RPMI7951 (cell line): Measurements from ENCODE around the gene PTF1A. TPM values are rescaled to one million over a fixed set of nuclear protein-coding genes. Genes with fewer than 3 reads are reported as not detected.
"Not testable (repeated sequence)": the region's sequence is repeated elsewhere in the genome, so short reads cannot be mapped to it uniquely, and the experiment has no call there.

ENCODE experiments used
- DNase-seq: peaks from one replicate; pipeline ENCODE4 v3.0.0-alpha.2; 2012; ENCODE audit warnings: low read depth
- total RNA-seq: library from RNA; depleted of rRNA; stranded (reverse); fragments of >200 nt; shearing (Covaris generic); gene quantifications from 2 replicates; pipeline ENCODE4 v1.2.3, GENCODE V29; 2014; rRNA removed

The PTF1A gene
- total RNA-seq, 1 experiment from 2014 or later, result not detected

- no peak for DNase-seq
Observed at GRCh38 chr10:23203369-23204325, 11.5 kb downstream of the PTF1A start.

DNA sequence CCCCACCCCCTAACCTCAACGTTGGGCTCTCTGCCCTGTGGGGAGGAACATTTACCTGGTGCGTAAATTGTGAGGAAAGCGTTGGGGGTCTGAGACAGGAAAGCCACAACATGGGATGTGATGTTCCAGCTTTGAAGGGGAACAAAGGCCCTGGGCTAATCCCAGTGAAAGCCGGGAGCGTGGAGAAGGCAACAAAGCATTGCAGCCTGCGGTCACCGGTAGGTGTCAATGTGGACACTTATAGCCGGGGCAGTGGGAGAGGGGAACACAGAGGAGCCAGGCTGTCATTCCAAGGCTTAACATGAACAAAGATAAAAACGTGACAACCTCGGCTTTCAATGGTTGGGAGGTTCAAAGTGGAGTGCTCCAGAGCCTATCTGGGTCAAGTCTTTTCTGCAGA is 12.7 kb downstream of the PTF1A start:
- no peak for DNase-seq

GRCh38 chr10:23205972-23206642 is 14.0 kb downstream of the PTF1A start:
- DNase-seq, result no peak

DNA sequence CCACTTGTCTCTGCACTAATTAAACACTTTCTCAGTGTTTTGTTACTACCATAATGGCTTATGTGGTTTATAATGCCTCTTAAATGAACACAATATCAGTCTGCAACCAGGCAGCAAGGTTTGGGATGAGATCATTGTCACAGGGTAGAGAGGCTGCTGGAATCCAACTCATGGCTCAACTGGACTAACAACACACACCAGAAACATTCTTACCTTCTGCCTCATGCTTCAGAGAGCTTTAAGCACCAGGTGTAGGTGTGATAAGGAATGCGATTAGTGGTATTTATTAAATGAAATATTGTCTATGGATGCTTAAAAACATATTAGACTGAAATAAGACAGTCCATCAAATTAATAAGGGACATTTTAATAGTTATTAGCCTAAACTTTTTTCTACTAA is 25.4 kb downstream of the PTF1A start:
- no peak for DNase-seq

GRCh38 chr10:23230582-23230981 is 38.5 kb downstream of the PTF1A start:
- DNase-seq, result no peak

DNA sequence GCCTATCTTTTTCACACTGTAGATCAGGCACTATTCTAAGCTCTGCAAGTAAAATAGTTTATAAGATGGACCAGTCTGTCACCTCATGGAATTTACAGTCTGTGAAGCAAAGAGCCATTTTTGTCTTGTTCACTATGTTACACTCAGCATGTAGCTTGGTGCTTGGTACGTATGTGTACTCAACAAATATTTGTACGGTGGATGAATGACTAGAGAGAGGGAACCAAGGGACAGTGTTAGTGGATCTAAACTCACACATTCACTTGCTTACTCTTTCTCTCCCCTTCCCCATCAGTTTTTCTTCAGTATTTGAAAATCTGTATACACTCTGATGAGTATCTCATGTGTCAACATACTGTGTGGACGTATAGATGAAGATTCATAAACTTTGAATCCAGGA is 45.9 kb downstream of the PTF1A start:
- DNase-seq, result no peak

GRCh38 chr10:23241779-23242178 is 49.7 kb downstream of the PTF1A start:
- not testable (repeated sequence) for DNase-seq

Other genes with a start within 250 kb of the PTF1A start
- 25.1 and 31.0 TPM in 2 replicates for gene MSRB2, start 96.7 kb upstream of the PTF1A start, total RNA-seq
- gene C10orf67, start 152.5 kb downstream of the PTF1A start, total RNA-seq, result not detected in 2 replicates
- gene OTUD1, start 246.8 kb downstream of the PTF1A start, total RNA-seq, result 3.4 and 3.7 TPM in 2 replicates